GM18511 (cell line): ENCODE measurements around the gene CBX4.
A peak's percentile ranks its signal among the peaks of the same experiment; 100 is the strongest.

Source experiments
- ATAC-seq: cut with Tn5 transposase; IDR thresholded peaks from one replicate; pipeline ENCODE4 v1.9.1; 2021; ENCODE audit warnings: mild to moderate bottlenecking, moderate library complexity; ENCODE audit not compliant: unreplicated experiment

Gene CBX4

GRCh38 chr17:79842656-79843473 lies 3.6 kb upstream of the CBX4 start:
- no peak for ATAC-seq

- ATAC-seq: no peak
Measured at GRCh38 chr17:79842136-79842655, 3.0 kb upstream of the CBX4 start.

GRCh38 chr17:79841369-79842135 lies 2.3 kb upstream of the CBX4 start:
- no peak for ATAC-seq

GRCh38 chr17:79840989-79841286 lies 1.7 kb upstream of the CBX4 start:
- no peak for ATAC-seq

- ATAC-seq: no peak
Measured at GRCh38 chr17:79840269-79840988, 1.2 kb upstream of the CBX4 start.

GRCh38 chr17:79838522-79839274 lies 542 bp downstream of the CBX4 start:
- ATAC-seq: peak; percentile 20

- ATAC-seq: no peak
Measured at GRCh38 chr17:79837888-79838521, 1.2 kb downstream of the CBX4 start.

- no peak for ATAC-seq
Measured at GRCh38 chr17:79836972-79837887, 2.0 kb downstream of the CBX4 start.

GRCh38 chr17:79836510-79836971 lies 2.7 kb downstream of the CBX4 start:
- ATAC-seq: no peak

- ATAC-seq: no peak
Measured at GRCh38 chr17:79835953-79836509, 3.2 kb downstream of the CBX4 start.

- no peak for ATAC-seq
Measured at GRCh38 chr17:79835470-79835899, 3.8 kb downstream of the CBX4 start.

- ATAC-seq: no peak
Measured at GRCh38 chr17:79834565-79835469, 4.4 kb downstream of the CBX4 start.

- no peak for ATAC-seq
Measured at GRCh38 chr17:79833744-79834564, 5.3 kb downstream of the CBX4 start.

- no peak for ATAC-seq
Measured at GRCh38 chr17:79833110-79833450, 6.2 kb downstream of the CBX4 start.

- no peak for ATAC-seq
Measured at GRCh38 chr17:79832218-79833109, 6.8 kb downstream of the CBX4 start.
